Measurements from ENCODE around the gene L1TD1.

The L1TD1 gene

GRCh38 chr1:62210960-62211359, 16.3 kb downstream of the L1TD1 start:
- Histone ChIP-seq H3K9me3 (ENCODE audit: control insufficient read depth, insufficient read depth, low read length) (peaks cover 3% of the 10 kb centered on the region; the same call in 1 of the 2 replicates), H3K4me3 (ENCODE audit: low read length) (no peak overlapping the region), H3K4me2 (ENCODE audit: low read length) (no peak overlapping the region), H4K20me1 (ENCODE audit: control insufficient read depth, insufficient read depth, low read depth, low read length) (no peaks in the 10 kb centered on the region), H3F3A (ENCODE audit: control insufficient read depth, insufficient read depth) (no peaks in the 10 kb centered on the region), H3K36me3 (ENCODE audit: control insufficient read depth, low read length) (no peaks in the 10 kb centered on the region), H3K4me1 (ENCODE audit: control insufficient read depth, low read length) (no peaks in the 10 kb centered on the region), H3K27me3 (ENCODE audit: control insufficient read depth, low read length) (no peaks in the 10 kb centered on the region), H3K9me2 (replicated peaks; ENCODE audit: control insufficient read depth, low read length) (no peaks in the 10 kb centered on the region), H3K79me2 (ENCODE audit: control insufficient read depth, low read length) (no peaks in the 10 kb centered on the region), H3K27ac (ENCODE audit: low read depth, low read length) (no peak overlapping the region)
- TF ChIP-seq, protein P1, sequence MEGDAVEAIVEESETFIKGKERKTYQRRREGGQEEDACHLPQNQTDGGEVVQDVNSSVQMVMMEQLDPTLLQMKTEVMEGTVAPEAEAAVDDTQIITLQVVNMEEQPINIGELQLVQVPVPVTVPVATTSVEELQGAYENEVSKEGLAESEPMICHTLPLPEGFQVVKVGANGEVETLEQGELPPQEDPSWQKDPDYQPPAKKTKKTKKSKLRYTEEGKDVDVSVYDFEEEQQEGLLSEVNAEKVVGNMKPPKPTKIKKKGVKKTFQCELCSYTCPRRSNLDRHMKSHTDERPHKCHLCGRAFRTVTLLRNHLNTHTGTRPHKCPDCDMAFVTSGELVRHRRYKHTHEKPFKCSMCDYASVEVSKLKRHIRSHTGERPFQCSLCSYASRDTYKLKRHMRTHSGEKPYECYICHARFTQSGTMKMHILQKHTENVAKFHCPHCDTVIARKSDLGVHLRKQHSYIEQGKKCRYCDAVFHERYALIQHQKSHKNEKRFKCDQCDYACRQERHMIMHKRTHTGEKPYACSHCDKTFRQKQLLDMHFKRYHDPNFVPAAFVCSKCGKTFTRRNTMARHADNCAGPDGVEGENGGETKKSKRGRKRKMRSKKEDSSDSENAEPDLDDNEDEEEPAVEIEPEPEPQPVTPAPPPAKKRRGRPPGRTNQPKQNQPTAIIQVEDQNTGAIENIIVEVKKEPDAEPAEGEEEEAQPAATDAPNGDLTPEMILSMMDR (IDR thresholded peaks at IDR 0.05; ENCODE audit: low read depth, low read length, poor library complexity, severe bottlenecking) = no peak
- no peak for TF ChIP-seq EZH2phosphoT487 (IDR thresholded peaks at IDR 0.05; ENCODE audit: borderline replicate concordance, low read length)

DNA sequence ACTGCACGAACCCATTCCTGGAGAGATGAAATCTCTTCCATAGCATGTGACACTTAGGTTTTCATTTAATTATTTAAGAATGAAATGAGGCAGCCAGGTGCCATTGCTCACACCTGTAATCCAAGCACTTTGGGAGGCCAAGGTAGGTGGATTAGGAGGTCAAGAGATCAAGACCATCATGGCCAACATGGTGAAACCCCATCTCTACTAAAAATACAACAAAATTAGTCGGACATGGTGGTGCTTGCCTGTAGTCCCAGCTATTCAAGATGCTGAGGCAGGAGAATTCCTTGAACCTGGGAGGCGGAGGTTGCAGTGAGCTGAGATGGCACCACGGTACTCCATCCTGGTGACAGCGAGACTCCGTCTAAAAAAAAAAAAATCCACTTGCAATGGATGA, 17.8 kb downstream of the L1TD1 start:
- Histone ChIP-seq H3K36me3 (ENCODE audit: control insufficient read depth, low read length) (no peaks in the 10 kb centered on the region), H3F3A (ENCODE audit: control insufficient read depth, insufficient read depth) (no peaks in the 10 kb centered on the region), H3K9me2 (replicated peaks; ENCODE audit: control insufficient read depth, low read length) (no peaks in the 10 kb centered on the region), H3K4me3 (ENCODE audit: low read length) (no peak overlapping the region), H3K27me3 (ENCODE audit: control insufficient read depth, low read length) (no peaks in the 10 kb centered on the region), H3K9me3 (ENCODE audit: control insufficient read depth, insufficient read depth, low read length) (peaks cover 3% of the 10 kb centered on the region; the same call in 1 of the 2 replicates), H4K20me1 (ENCODE audit: control insufficient read depth, insufficient read depth, low read depth, low read length) (no peaks in the 10 kb centered on the region), H3K4me2 (ENCODE audit: low read length) (no peak overlapping the region), H3K79me2 (ENCODE audit: control insufficient read depth, low read length) (no peaks in the 10 kb centered on the region), H3K27ac (ENCODE audit: low read depth, low read length) (no peak overlapping the region), H3K4me1 (ENCODE audit: control insufficient read depth, low read length) (no peaks in the 10 kb centered on the region)
- TF ChIP-seq, protein P1 (IDR thresholded peaks at IDR 0.05; ENCODE audit: low read depth, low read length, poor library complexity, severe bottlenecking) = no peak
- no peak for TF ChIP-seq EZH2phosphoT487 (IDR thresholded peaks at IDR 0.05; ENCODE audit: borderline replicate concordance, low read length)

GRCh38 chr1:62213075-62213914, 18.6 kb downstream of the L1TD1 start:
- Histone ChIP-seq H3K27me3 (ENCODE audit: control insufficient read depth, low read length) (no peaks in the 10 kb centered on the region), H3F3A (ENCODE audit: control insufficient read depth, insufficient read depth) (no peaks in the 10 kb centered on the region), H3K9me3 (ENCODE audit: control insufficient read depth, insufficient read depth, low read length) (peaks cover 3% of the 10 kb centered on the region; the same call in 1 of the 2 replicates), H3K9me2 (replicated peaks; ENCODE audit: control insufficient read depth, low read length) (no peaks in the 10 kb centered on the region), H3K36me3 (ENCODE audit: control insufficient read depth, low read length) (no peaks in the 10 kb centered on the region), H4K20me1 (ENCODE audit: control insufficient read depth, insufficient read depth, low read depth, low read length) (no peaks in the 10 kb centered on the region), H3K4me2 (ENCODE audit: low read length) (no peak overlapping the region), H3K4me1 (ENCODE audit: control insufficient read depth, low read length) (no peaks in the 10 kb centered on the region), H3K27ac (ENCODE audit: low read depth, low read length) (no peak overlapping the region), H3K79me2 (ENCODE audit: control insufficient read depth, low read length) (no peaks in the 10 kb centered on the region), H3K4me3 (ENCODE audit: low read length) (no peak overlapping the region)
- TF ChIP-seq, protein P1 (IDR thresholded peaks at IDR 0.05; ENCODE audit: low read depth, low read length, poor library complexity, severe bottlenecking) = no peak
- TF ChIP-seq EZH2phosphoT487 (IDR thresholded peaks at IDR 0.05; ENCODE audit: borderline replicate concordance, low read length) = no peak

All from DOHH2 (cell line).